ENCODE measurements around the gene ELOVL1.
A peak's percentile ranks its signal among the peaks of the same experiment; 100 is the strongest.

Gene ELOVL1

GRCh38 chr1:43352351-43352705 is 15.5 kb downstream of the ELOVL1 start:
- H3K9ac ChIP-seq (ENCODE audit: low read length), result no peak overlapping the region
- H3K27me3 ChIP-seq (replicated peaks; ENCODE audit: control insufficient read depth, insufficient read depth, low read length), result no peaks in the 10 kb centered on the region
- no peak for DNase-seq (ENCODE audit: low read depth)
- no peak overlapping the region for H3K4me3 ChIP-seq (ENCODE audit: low read length)
- peaks cover 9% of the 10 kb centered on the region for H3K4me1 ChIP-seq (ENCODE audit: control insufficient read depth, insufficient read depth, low read length)
- H3K36me3 ChIP-seq (ENCODE audit: control insufficient read depth, insufficient read depth, low read length, severe bottlenecking), result no peaks in the 10 kb centered on the region
- H3K9me3 ChIP-seq (ENCODE audit: control insufficient read depth, low read length), result no peaks in the 10 kb centered on the region

- DNase-seq (ENCODE audit: low read depth), result no peak
- Histone ChIP-seq H3K27me3 (replicated peaks; ENCODE audit: control insufficient read depth, insufficient read depth, low read length) (no peaks in the 10 kb centered on the region), H3K4me3 (ENCODE audit: low read length) (no peak overlapping the region), H3K9ac (ENCODE audit: low read length) (no peak overlapping the region), H3K9me3 (ENCODE audit: control insufficient read depth, low read length) (no peaks in the 10 kb centered on the region), H3K4me1 (ENCODE audit: control insufficient read depth, insufficient read depth, low read length) (peaks cover 9% of the 10 kb centered on the region), H3K36me3 (ENCODE audit: control insufficient read depth, insufficient read depth, low read length, severe bottlenecking) (no peaks in the 10 kb centered on the region)
These were observed 16.1 kb downstream of the ELOVL1 start for GRCh38 chr1:43351421-43352350.

DNA sequence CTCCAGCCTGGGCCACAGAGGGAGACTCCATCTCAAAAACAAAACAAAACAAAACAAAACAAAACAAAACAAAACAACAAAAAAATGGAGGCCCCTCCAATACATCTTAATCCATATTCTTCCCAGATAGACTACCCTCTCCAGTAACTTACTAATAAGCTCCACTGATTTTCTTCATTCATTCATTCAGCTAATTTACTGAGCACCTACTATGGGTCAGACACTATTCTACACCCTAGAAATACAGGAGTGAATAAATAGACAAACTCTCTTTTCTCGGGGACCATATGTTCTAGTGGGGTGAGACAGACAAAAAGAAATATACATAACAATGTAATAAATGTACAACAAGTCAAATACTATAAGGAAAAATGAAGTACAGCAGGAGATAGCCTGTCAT is 16.8 kb downstream of the ELOVL1 start:
- no peaks in the 10 kb centered on the region for H3K9me3 ChIP-seq (ENCODE audit: control insufficient read depth, low read length)
- H3K36me3 ChIP-seq (ENCODE audit: control insufficient read depth, insufficient read depth, low read length, severe bottlenecking), result no peaks in the 10 kb centered on the region
- H3K9ac ChIP-seq (ENCODE audit: low read length), result no peak overlapping the region
- H3K27me3 ChIP-seq (replicated peaks; ENCODE audit: control insufficient read depth, insufficient read depth, low read length), result no peaks in the 10 kb centered on the region
- no peak overlapping the region for H3K4me3 ChIP-seq (ENCODE audit: low read length)
- H3K4me1 ChIP-seq (ENCODE audit: control insufficient read depth, insufficient read depth, low read length), result peaks cover 10% of the 10 kb centered on the region
- no peak for DNase-seq (ENCODE audit: low read depth)

DNA sequence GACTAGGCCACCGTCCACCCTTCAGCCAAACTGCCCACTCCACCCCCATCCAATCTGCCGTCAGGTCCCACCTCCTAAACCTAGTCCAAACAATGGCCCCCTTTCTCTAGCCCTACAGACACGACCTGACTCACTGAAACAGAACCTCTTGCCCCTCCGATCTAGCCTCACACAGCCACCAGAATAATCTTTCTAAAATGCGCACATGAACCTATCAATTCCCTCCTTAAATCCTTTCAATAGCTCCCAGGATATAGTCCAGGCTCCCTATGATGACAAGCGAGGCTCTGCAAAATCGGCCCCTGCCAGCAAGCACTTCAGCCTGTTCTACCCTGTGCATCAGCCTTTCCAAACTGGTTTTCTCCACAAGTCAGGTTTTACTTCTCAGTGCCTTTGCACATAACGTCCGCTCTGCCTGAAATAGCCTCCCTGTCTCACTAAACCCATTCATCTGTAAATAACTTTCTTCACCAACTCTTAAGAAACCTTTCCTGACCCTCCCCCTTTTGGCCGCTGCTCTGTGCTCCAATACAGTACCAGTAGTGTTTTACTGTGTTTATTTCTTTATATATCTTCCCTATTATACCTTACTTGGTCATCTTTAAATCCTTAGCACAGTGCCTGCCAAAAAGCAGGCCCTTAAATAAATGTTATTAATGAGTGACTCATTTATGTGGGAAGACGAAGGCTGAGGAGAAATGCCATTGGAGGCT is 18.1 kb downstream of the ELOVL1 start:
- DNase-seq (ENCODE audit: low read depth), result no peak
- H3K36me3 ChIP-seq (ENCODE audit: control insufficient read depth, insufficient read depth, low read length, severe bottlenecking), result no peaks in the 10 kb centered on the region
- no peaks in the 10 kb centered on the region for H3K27me3 ChIP-seq (replicated peaks; ENCODE audit: control insufficient read depth, insufficient read depth, low read length)
- peaks cover 22% of the 10 kb centered on the region for H3K4me1 ChIP-seq (ENCODE audit: control insufficient read depth, insufficient read depth, low read length)
- H3K4me3 ChIP-seq (ENCODE audit: low read length), result peak overlapping the region; percentile 75
- peak overlapping the region; percentile 77 for H3K9ac ChIP-seq (ENCODE audit: low read length)
- no peaks in the 10 kb centered on the region for H3K9me3 ChIP-seq (ENCODE audit: control insufficient read depth, low read length)

- Histone ChIP-seq H3K9ac (ENCODE audit: low read length) (peak overlapping the region; percentile 77), H3K9me3 (ENCODE audit: control insufficient read depth, low read length) (no peaks in the 10 kb centered on the region), H3K27me3 (replicated peaks; ENCODE audit: control insufficient read depth, insufficient read depth, low read length) (no peaks in the 10 kb centered on the region), H3K36me3 (ENCODE audit: control insufficient read depth, insufficient read depth, low read length, severe bottlenecking) (no peaks in the 10 kb centered on the region), H3K4me3 (ENCODE audit: low read length) (peak overlapping the region; percentile 75), H3K4me1 (ENCODE audit: control insufficient read depth, insufficient read depth, low read length) (peaks cover 30% of the 10 kb centered on the region)
- DNase-seq (ENCODE audit: low read depth), result peak; percentile 55
These were observed 18.8 kb downstream of the ELOVL1 start for GRCh38 chr1:43348809-43349593.

GRCh38 chr1:43348343-43348808 is 19.4 kb downstream of the ELOVL1 start:
- Histone ChIP-seq H3K36me3 (ENCODE audit: control insufficient read depth, insufficient read depth, low read length, severe bottlenecking) (no peaks in the 10 kb centered on the region), H3K27me3 (replicated peaks; ENCODE audit: control insufficient read depth, insufficient read depth, low read length) (no peaks in the 10 kb centered on the region), H3K9me3 (ENCODE audit: control insufficient read depth, low read length) (no peaks in the 10 kb centered on the region), H3K4me3 (ENCODE audit: low read length) (peak overlapping the region; percentile 75), H3K9ac (ENCODE audit: low read length) (peak overlapping the region; percentile 77), H3K4me1 (ENCODE audit: control insufficient read depth, insufficient read depth, low read length) (peaks cover 33% of the 10 kb centered on the region)
- DNase-seq (ENCODE audit: low read depth), result no peak

DNA sequence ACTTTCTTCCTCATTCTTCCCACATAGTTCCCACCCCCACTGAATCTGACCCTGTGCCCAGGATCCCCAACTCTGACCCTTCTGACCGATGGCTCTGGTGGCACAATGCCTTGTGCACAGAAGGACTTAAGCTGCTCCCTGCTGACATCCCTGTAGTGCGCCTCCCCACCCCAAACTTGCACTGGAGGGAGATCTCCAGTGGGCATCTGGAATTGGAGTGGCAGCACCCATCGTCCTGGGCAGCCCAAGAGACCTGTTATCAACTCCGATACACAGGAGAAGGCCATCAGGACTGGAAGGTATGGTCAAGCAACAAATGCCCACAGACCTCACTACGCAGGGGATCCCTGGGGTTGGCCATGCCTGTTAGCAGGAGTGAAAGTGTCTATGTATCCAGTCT is 21.2 kb downstream of the ELOVL1 start:
- Histone ChIP-seq H3K9ac (ENCODE audit: low read length) (no peak overlapping the region), H3K27me3 (replicated peaks; ENCODE audit: control insufficient read depth, insufficient read depth, low read length) (no peaks in the 10 kb centered on the region), H3K36me3 (ENCODE audit: control insufficient read depth, insufficient read depth, low read length, severe bottlenecking) (no peaks in the 10 kb centered on the region), H3K4me1 (ENCODE audit: control insufficient read depth, insufficient read depth, low read length) (peaks cover 33% of the 10 kb centered on the region), H3K9me3 (ENCODE audit: control insufficient read depth, low read length) (no peaks in the 10 kb centered on the region), H3K4me3 (ENCODE audit: low read length) (no peak overlapping the region)
- DNase-seq (ENCODE audit: low read depth), result no peak

DNA sequence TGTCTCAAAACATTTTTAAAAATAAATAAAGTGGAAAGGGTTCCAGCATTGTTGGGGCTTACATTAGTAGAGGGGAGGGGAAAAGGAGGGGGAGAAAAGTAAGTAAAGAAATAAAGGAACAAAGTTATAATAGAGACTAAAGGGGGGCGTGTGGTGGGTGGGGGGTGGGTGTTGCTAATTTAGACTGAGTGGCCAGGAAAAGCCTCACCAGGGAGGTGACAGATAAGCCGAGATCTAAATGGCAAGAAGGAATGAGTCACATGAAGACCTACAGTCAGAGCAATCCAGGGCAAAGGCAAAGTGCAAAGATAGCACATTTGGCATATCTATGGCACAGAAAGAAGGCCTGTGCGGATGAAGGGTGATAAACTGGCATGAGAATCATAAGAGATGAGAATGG is 22.7 kb downstream of the ELOVL1 start:
- Histone ChIP-seq H3K27me3 (replicated peaks; ENCODE audit: control insufficient read depth, insufficient read depth, low read length) (no peaks in the 10 kb centered on the region), H3K36me3 (ENCODE audit: control insufficient read depth, insufficient read depth, low read length, severe bottlenecking) (no peaks in the 10 kb centered on the region), H3K4me3 (ENCODE audit: low read length) (no peak overlapping the region), H3K4me1 (ENCODE audit: control insufficient read depth, insufficient read depth, low read length) (peaks cover 38% of the 10 kb centered on the region), H3K9me3 (ENCODE audit: control insufficient read depth, low read length) (no peaks in the 10 kb centered on the region), H3K9ac (ENCODE audit: low read length) (peak overlapping the region; percentile 40)
- DNase-seq (ENCODE audit: low read depth), result no peak

- no peaks in the 10 kb centered on the region for H3K36me3 ChIP-seq (ENCODE audit: control insufficient read depth, insufficient read depth, low read length, severe bottlenecking)
- peaks cover 31% of the 10 kb centered on the region for H3K4me1 ChIP-seq (ENCODE audit: control insufficient read depth, insufficient read depth, low read length)
- H3K27me3 ChIP-seq (replicated peaks; ENCODE audit: control insufficient read depth, insufficient read depth, low read length), result no peaks in the 10 kb centered on the region
- no peak for DNase-seq (ENCODE audit: low read depth)
- H3K9me3 ChIP-seq (ENCODE audit: control insufficient read depth, low read length), result no peaks in the 10 kb centered on the region
- H3K4me3 ChIP-seq (ENCODE audit: low read length), result no peak overlapping the region
- peak overlapping the region; percentile 40 for H3K9ac ChIP-seq (ENCODE audit: low read length)
These were observed 23.5 kb downstream of the ELOVL1 start for GRCh38 chr1:43344267-43344850.

DNA sequence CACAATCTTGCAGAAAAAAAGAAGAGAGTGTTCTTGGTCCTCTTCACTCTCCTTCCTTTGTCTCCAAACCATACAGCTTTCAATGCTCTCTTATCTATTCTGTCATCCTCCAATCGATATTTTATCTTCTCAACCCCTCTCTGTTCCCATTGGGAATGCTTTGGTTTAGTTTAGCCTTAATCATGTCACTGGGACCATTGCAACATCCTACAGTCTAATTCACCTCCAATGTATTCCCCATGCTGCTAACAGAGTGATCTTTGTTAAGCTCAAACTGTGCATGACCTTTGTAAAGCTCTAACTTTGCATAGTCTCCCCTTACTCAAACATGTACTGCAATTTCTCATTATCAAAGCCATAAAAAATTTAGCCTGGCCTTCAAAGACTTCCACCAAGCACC is 27.3 kb downstream of the ELOVL1 start:
- H3K9me3 ChIP-seq (ENCODE audit: control insufficient read depth, low read length), result no peaks in the 10 kb centered on the region
- no peak for DNase-seq (ENCODE audit: low read depth)
- no peak overlapping the region for H3K9ac ChIP-seq (ENCODE audit: low read length)
- H3K36me3 ChIP-seq (ENCODE audit: control insufficient read depth, insufficient read depth, low read length, severe bottlenecking), result no peaks in the 10 kb centered on the region
- no peaks in the 10 kb centered on the region for H3K27me3 ChIP-seq (replicated peaks; ENCODE audit: control insufficient read depth, insufficient read depth, low read length)
- no peak overlapping the region for H3K4me3 ChIP-seq (ENCODE audit: low read length)
- H3K4me1 ChIP-seq (ENCODE audit: control insufficient read depth, insufficient read depth, low read length), result peaks cover 29% of the 10 kb centered on the region

Data from adipocyte (in vitro differentiated cells).